Liver (tissue), 3 donors: ENCODE measurements around the gene RGS3.
"Not testable (repeated sequence)": the region's sequence is repeated elsewhere in the genome, so short reads cannot be mapped to it uniquely, and the experiment has no call there.

Experiments used
- EGR1 ChIP-seq, 2 donors: IDR thresholded peaks; 2 replicates each; pipeline ENCODE4 v1.6.1; 2016 to 2018; ENCODE audit warnings: antibody characterized with exemption in 2 of 2, low read depth in 2 of 2
- GABPA ChIP-seq, 2 donors: IDR thresholded peaks in 1 of 2; conservative IDR thresholded peaks in 1 of 2; 2 replicates each; pipeline ENCODE4 v1.6.1; 2016; ENCODE audit warnings: antibody characterized with exemption in 2 of 2, mild to moderate bottlenecking in 1 of 2, moderate library complexity in 1 of 2
- RAD21 ChIP-seq, 2 donors: IDR thresholded peaks; 2 replicates each; pipeline ENCODE4 v1.6.1; 2016; ENCODE audit warnings: antibody characterized with exemption in 2 of 2, mild to moderate bottlenecking in 2 of 2
- SP1 ChIP-seq: IDR thresholded peaks from 2 replicates; pipeline ENCODE4 v1.6.1; 2018; ENCODE audit warnings: antibody characterized with exemption, mild to moderate bottlenecking
- TAF1 ChIP-seq: conservative IDR thresholded peaks from 2 replicates; pipeline ENCODE4 v1.6.1; 2016; ENCODE audit warnings: antibody characterized with exemption, mild to moderate bottlenecking
- YY1 ChIP-seq: IDR thresholded peaks from 2 replicates; pipeline ENCODE4 v1.6.1; 2016; ENCODE audit warnings: antibody characterized with exemption, mild to moderate bottlenecking
- TF ChIP-seq, protein P1 (sequence below): fragments of 150-350 bp; IDR thresholded peaks from 2 replicates; pipeline ENCODE4 v1.5.1; 2017; ENCODE audit warnings: improper control_type of control experiment, low read depth, low read length; ENCODE audit not compliant: missing input control
- TF ChIP-seq, protein P2 (sequence below): IDR thresholded peaks from 2 replicates; pipeline ENCODE4 v1.6.1; 2016; ENCODE audit warnings: antibody characterized with exemption
- TF ChIP-seq, protein P3 (sequence below): IDR thresholded peaks from 2 replicates; pipeline ENCODE4 v1.6.1; 2016; ENCODE audit warnings: antibody characterized with exemption, mild to moderate bottlenecking
- TF ChIP-seq, protein P4 (sequence below): IDR thresholded peaks from 2 replicates; pipeline ENCODE4 v1.6.1; 2016; ENCODE audit warnings: antibody characterized with exemption
- TF ChIP-seq, protein P5 (sequence below): IDR thresholded peaks from 2 replicates; pipeline ENCODE4 v1.6.1; 2016; ENCODE audit warnings: antibody characterized with exemption
- donor health status: healthy.
- donor health status: healthy.

DNA sequence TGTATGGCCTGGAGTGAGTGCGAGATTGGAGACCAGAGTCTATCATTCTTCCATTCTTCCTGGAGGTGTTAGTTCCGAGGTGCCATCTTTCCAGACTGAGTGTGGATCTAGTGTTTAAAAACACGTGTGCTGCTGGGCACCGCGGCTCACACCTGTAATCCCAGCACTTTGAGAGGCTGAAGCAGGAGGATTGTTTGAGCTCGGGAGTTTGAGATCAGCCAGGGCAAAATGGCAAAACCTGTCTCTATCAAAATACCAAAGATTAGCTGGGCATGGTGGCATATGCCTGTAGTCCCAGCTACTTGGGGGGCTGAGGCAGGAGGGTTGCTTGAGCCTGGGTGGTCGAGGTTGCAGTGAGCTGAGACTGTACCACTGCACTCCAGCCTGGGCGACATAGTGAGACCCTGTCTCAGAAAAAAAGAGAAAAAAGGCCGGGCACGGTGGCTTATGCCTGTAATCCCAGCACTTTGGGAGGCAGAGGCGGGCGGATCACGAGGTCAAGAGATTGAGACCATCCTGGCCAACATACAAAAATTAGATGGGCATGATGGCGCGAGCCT is 176.0 kb downstream of the RGS3 start:
- not testable (repeated sequence) for TF ChIP-seq GABPA (IDR thresholded peaks at IDR 0.05 in 1 of 2, conservative IDR thresholded peaks at IDR 0.05 in 1 of 2); YY1; RAD21 (IDR thresholded peaks at IDR 0.05); SP1; EGR1 (IDR thresholded peaks at IDR 0.05; ENCODE audit: low read depth in 2 of 2); TAF1
- TF ChIP-seq, protein P1, sequence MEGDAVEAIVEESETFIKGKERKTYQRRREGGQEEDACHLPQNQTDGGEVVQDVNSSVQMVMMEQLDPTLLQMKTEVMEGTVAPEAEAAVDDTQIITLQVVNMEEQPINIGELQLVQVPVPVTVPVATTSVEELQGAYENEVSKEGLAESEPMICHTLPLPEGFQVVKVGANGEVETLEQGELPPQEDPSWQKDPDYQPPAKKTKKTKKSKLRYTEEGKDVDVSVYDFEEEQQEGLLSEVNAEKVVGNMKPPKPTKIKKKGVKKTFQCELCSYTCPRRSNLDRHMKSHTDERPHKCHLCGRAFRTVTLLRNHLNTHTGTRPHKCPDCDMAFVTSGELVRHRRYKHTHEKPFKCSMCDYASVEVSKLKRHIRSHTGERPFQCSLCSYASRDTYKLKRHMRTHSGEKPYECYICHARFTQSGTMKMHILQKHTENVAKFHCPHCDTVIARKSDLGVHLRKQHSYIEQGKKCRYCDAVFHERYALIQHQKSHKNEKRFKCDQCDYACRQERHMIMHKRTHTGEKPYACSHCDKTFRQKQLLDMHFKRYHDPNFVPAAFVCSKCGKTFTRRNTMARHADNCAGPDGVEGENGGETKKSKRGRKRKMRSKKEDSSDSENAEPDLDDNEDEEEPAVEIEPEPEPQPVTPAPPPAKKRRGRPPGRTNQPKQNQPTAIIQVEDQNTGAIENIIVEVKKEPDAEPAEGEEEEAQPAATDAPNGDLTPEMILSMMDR: not testable (repeated sequence)
- TF ChIP-seq, protein P2, sequence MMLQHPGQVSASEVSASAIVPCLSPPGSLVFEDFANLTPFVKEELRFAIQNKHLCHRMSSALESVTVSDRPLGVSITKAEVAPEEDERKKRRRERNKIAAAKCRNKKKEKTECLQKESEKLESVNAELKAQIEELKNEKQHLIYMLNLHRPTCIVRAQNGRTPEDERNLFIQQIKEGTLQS: not testable (repeated sequence)
- TF ChIP-seq, protein P3, sequence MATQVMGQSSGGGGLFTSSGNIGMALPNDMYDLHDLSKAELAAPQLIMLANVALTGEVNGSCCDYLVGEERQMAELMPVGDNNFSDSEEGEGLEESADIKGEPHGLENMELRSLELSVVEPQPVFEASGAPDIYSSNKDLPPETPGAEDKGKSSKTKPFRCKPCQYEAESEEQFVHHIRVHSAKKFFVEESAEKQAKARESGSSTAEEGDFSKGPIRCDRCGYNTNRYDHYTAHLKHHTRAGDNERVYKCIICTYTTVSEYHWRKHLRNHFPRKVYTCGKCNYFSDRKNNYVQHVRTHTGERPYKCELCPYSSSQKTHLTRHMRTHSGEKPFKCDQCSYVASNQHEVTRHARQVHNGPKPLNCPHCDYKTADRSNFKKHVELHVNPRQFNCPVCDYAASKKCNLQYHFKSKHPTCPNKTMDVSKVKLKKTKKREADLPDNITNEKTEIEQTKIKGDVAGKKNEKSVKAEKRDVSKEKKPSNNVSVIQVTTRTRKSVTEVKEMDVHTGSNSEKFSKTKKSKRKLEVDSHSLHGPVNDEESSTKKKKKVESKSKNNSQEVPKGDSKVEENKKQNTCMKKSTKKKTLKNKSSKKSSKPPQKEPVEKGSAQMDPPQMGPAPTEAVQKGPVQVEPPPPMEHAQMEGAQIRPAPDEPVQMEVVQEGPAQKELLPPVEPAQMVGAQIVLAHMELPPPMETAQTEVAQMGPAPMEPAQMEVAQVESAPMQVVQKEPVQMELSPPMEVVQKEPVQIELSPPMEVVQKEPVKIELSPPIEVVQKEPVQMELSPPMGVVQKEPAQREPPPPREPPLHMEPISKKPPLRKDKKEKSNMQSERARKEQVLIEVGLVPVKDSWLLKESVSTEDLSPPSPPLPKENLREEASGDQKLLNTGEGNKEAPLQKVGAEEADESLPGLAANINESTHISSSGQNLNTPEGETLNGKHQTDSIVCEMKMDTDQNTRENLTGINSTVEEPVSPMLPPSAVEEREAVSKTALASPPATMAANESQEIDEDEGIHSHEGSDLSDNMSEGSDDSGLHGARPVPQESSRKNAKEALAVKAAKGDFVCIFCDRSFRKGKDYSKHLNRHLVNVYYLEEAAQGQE: not testable (repeated sequence)
- TF ChIP-seq, protein P4, sequence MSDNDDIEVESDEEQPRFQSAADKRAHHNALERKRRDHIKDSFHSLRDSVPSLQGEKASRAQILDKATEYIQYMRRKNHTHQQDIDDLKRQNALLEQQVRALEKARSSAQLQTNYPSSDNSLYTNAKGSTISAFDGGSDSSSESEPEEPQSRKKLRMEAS: not testable (repeated sequence)
- TF ChIP-seq, protein P5, sequence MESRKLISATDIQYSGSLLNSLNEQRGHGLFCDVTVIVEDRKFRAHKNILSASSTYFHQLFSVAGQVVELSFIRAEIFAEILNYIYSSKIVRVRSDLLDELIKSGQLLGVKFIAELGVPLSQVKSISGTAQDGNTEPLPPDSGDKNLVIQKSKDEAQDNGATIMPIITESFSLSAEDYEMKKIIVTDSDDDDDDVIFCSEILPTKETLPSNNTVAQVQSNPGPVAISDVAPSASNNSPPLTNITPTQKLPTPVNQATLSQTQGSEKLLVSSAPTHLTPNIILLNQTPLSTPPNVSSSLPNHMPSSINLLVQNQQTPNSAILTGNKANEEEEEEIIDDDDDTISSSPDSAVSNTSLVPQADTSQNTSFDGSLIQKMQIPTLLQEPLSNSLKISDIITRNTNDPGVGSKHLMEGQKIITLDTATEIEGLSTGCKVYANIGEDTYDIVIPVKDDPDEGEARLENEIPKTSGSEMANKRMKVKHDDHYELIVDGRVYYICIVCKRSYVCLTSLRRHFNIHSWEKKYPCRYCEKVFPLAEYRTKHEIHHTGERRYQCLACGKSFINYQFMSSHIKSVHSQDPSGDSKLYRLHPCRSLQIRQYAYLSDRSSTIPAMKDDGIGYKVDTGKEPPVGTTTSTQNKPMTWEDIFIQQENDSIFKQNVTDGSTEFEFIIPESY: not testable (repeated sequence)
